Measurements from ENCODE around the gene ENPP7. TPM values are rescaled to one million over a fixed set of nuclear protein-coding genes. Genes with fewer than 3 reads are reported as not detected.

ENPP7 gene
- total and polyA plus RNA-seq, 8 donors: 5.0 TPM; not detected in 7

- Histone ChIP-seq H3K27me3 (peaks cover 34 to 100% (median 60%) of the 10 kb centered on the region in 3 donors), H3K27ac (no peak overlapping the region), H3K9me3 (no peaks in the 10 kb centered on the region), H3K36me3 (no peaks in the 10 kb centered on the region), H3K4me1 (peaks cover 25 to 48% (median 39%) of the 10 kb centered on the region in 4 donors), H3K4me3 (peak overlapping the region in 2 of 4 donors; percentile 0 to 33)
- intact Hi-C loops (cut with DNase I; ENCODE audit: low total_unique reads): no loop called here
- no peak for TF ChIP-seq CTCF (IDR thresholded peaks at IDR 0.05)
- no peak for TF ChIP-seq POLR2A (IDR thresholded peaks at IDR 0.05)
- TF ChIP-seq EP300 (IDR thresholded peaks at IDR 0.05): no peak
- TF ChIP-seq POLR2AphosphoS5 (IDR thresholded peaks at IDR 0.05): no peak
- 26 to 37% (median 29%) methylated on average over 35 to 52 of the region's 52 CpGs for WGBS, 5 donors
- DNase-seq: peak in 1 of 2 donors; percentile 52
Observed at GRCh38 chr17:79788989-79789942, 58.5 kb downstream of the ENPP7 start.

- H3K4me3 ChIP-seq: peak overlapping the region in 2 of 4 donors; percentile 0 to 33
- no peaks in the 10 kb centered on the region for H3K9me3 ChIP-seq
- 6 to 10% (median 8%) methylated on average over 37 to 74 of the region's 74 CpGs for WGBS, 5 donors
- peaks cover 0 to 7% (median 5%) of the 10 kb centered on the region in 4 donors for H3K36me3 ChIP-seq
- intact Hi-C loops (cut with DNase I; ENCODE audit: low total_unique reads): no loop called here
- DNase-seq: peak in 1 of 2 donors; percentile 82
- no peak overlapping the region for H3K27ac ChIP-seq
- TF ChIP-seq POLR2AphosphoS5 (IDR thresholded peaks at IDR 0.05) (no peak), CTCF (IDR thresholded peaks at IDR 0.05) (peak in 5 of 7 experiments; percentile 28 to 79 (median 59)), EP300 (IDR thresholded peaks at IDR 0.05) (no peak)
- H3K27me3 ChIP-seq: peaks cover 34 to 100% (median 60%) of the 10 kb centered on the region in 3 donors
- H3K4me1 ChIP-seq: peaks cover 25 to 49% (median 39%) of the 10 kb centered on the region in 4 donors
Observed at GRCh38 chr17:79789943-79790804, 59.4 kb downstream of the ENPP7 start.

GRCh38 chr17:79790805-79791734 is 60.3 kb downstream of the ENPP7 start:
- H3K27ac ChIP-seq: no peak overlapping the region
- intact Hi-C loops (cut with DNase I; ENCODE audit: low total_unique reads): no loop called here

More at GRCh38 chr17:79790805-79791734, 60.3 kb downstream of the ENPP7 start:
- Histone ChIP-seq H3K36me3 (peaks cover 0 to 9% (median 6%) of the 10 kb centered on the region in 4 donors), H3K9me3 (no peaks in the 10 kb centered on the region), H3K4me3 (peak overlapping the region in 1 of 4 donors; percentile 10), H3K27me3 (peaks cover 34 to 93% (median 51%) of the 10 kb centered on the region in 3 donors), H3K4me1 (peaks cover 28 to 54% (median 42%) of the 10 kb centered on the region in 4 donors)
- DNase-seq: peak in 1 of 2 donors; percentile 73
- TF ChIP-seq CTCF (IDR thresholded peaks at IDR 0.05): no peak
- TF ChIP-seq POLR2A (IDR thresholded peaks at IDR 0.05): no peak
- TF ChIP-seq POLR2AphosphoS5 (IDR thresholded peaks at IDR 0.05): no peak
- no peak for TF ChIP-seq EP300 (IDR thresholded peaks at IDR 0.05)
- WGBS, 5 donors: 5 to 10% (median 7%) methylated on average over 42 to 68 of the region's 68 CpGs

All from stomach (tissue), 9 donors.